Astrocyte (in vitro differentiated cells and primary cell): Measurements from ENCODE around the gene ZC3H4. TPM values are rescaled to one million over a fixed set of nuclear protein-coding genes. Genes with fewer than 3 reads are reported as not detected.

Experiments
- DNase-seq: peaks from one replicate; pipeline ENCODE4 v3.0.0-alpha.2; 2010; ENCODE audit warnings: low read depth
- FAIRE-seq: peaks from 2 replicates; lab custom pipeline; 2011; peaks lifted over from hg19 to GRCh38; lab: Jason Lieb, UNC
- H2AFZ ChIP-seq: 2 replicates; pipeline ENCODE4 v1.6.0; 2012; ENCODE audit warnings: low read depth, low read length, inconsistent platforms
- H3K27ac ChIP-seq: 2 replicates; pipeline ENCODE4 v1.5.1; 2011; ENCODE audit warnings: low read depth, low read length, inconsistent platforms
- H3K27me3 ChIP-seq: 2 replicates; pipeline ENCODE4 v1.6.0; 2011; ENCODE audit warnings: low read length, inconsistent platforms; ENCODE audit not compliant: insufficient read depth
- H3K36me3 ChIP-seq: 2 replicates; pipeline ENCODE4 v1.5.1; 2011; ENCODE audit warnings: low read length, inconsistent platforms; ENCODE audit not compliant: insufficient read depth
- H3K4me1 ChIP-seq: 2 replicates; pipeline ENCODE4 v1.5.1; 2011; ENCODE audit warnings: low read length, inconsistent platforms; ENCODE audit not compliant: insufficient read depth
- H3K4me2 ChIP-seq: 2 replicates; pipeline ENCODE4 v1.6.0; 2012; ENCODE audit warnings: low read length, inconsistent platforms
- H3K4me3 ChIP-seq: 2 replicates; pipeline ENCODE4 v1.5.1; 2011; ENCODE audit warnings: low read depth, mild to moderate bottlenecking, low read length, inconsistent platforms; ENCODE audit not compliant: insufficient read depth
- H3K79me2 ChIP-seq: 2 replicates; pipeline ENCODE4 v1.6.0; 2012; ENCODE audit warnings: mild to moderate bottlenecking, low read length, inconsistent platforms; ENCODE audit not compliant: insufficient read depth
- H3K9ac ChIP-seq: 2 replicates; pipeline ENCODE4 v1.6.0; 2012; ENCODE audit warnings: mild to moderate bottlenecking, low read length, inconsistent platforms
- H3K9me3 ChIP-seq: 2 replicates; pipeline ENCODE4 v1.5.1; 2012; ENCODE audit warnings: low read depth, mild to moderate bottlenecking, low read length, inconsistent platforms; ENCODE audit not compliant: insufficient read depth
- H4K20me1 ChIP-seq: 2 replicates; pipeline ENCODE4 v1.6.0; 2012; ENCODE audit warnings: low read length, inconsistent platforms; ENCODE audit not compliant: insufficient read depth
- H3K27ac Mint-ChIP-seq: one replicate; pipeline ENCODE4 v1.8.0; 2021; ENCODE audit warnings: mild to moderate bottlenecking, mixed read lengths; ENCODE audit not compliant: unreplicated experiment
- H3K27me3 Mint-ChIP-seq: one replicate; pipeline ENCODE4 v1.8.0; 2021; ENCODE audit warnings: low read depth, mixed read lengths; ENCODE audit not compliant: unreplicated experiment
- H3K36me3 Mint-ChIP-seq: one replicate; pipeline ENCODE4 v1.8.0; 2021; ENCODE audit warnings: low read depth, mixed read lengths; ENCODE audit not compliant: unreplicated experiment
- H3K4me1 Mint-ChIP-seq: one replicate; pipeline ENCODE4 v1.8.0; 2021; ENCODE audit warnings: low read depth, mixed read lengths; ENCODE audit not compliant: unreplicated experiment
- H3K4me3 Mint-ChIP-seq: one replicate; pipeline ENCODE4 v1.8.0; 2021; ENCODE audit warnings: mild to moderate bottlenecking, moderate library complexity, mixed read lengths; ENCODE audit not compliant: unreplicated experiment
- H3K9me3 Mint-ChIP-seq: one replicate; pipeline ENCODE4 v1.8.0; 2021; ENCODE audit warnings: mild to moderate bottlenecking, mixed read lengths; ENCODE audit not compliant: unreplicated experiment
- EZH2 ChIP-seq: IDR thresholded peaks from 2 replicates; pipeline ENCODE4 v1.6.1; 2012; ENCODE audit warnings: mild to moderate bottlenecking, low read length, inconsistent platforms; ENCODE audit not compliant: insufficient read depth
- total RNA-seq: library from RNA; stranded (reverse); gene quantifications from 2 replicates; pipeline ENCODE4 v1.2.1, GENCODE V29; 2021
- TF ChIP-seq, protein P1 (sequence below): IDR thresholded peaks from 2 replicates; pipeline ENCODE4 v1.5.1; 2011; ENCODE audit warnings: low read depth, mild to moderate bottlenecking, inconsistent platforms, low read length, moderate library complexity; ENCODE audit not compliant: insufficient read depth

ZC3H4 gene
- total RNA-seq, 1 donor from 2014 or later: 42.3 TPM

DNA sequence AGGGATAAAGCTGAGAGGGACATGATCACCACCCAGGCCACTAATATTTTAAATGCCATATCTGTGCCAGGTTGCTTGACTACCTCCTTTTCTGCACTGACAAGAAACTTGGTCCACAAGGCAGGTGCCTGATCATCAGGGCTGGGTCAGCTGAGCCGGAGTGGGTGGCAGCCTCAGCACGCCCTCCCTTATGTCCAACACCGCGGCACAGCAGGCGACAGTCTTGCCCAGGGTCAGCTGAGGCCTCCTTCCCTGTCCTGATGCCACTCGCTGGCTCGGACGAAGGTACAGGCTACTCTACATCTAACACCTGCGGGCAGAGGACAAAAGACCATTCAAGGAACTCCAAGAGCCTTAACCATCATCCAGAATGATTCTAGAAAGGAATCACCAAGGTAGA, 16.9 kb downstream of the ZC3H4 start:
- no peak for TF ChIP-seq EZH2
- TF ChIP-seq, protein P1, sequence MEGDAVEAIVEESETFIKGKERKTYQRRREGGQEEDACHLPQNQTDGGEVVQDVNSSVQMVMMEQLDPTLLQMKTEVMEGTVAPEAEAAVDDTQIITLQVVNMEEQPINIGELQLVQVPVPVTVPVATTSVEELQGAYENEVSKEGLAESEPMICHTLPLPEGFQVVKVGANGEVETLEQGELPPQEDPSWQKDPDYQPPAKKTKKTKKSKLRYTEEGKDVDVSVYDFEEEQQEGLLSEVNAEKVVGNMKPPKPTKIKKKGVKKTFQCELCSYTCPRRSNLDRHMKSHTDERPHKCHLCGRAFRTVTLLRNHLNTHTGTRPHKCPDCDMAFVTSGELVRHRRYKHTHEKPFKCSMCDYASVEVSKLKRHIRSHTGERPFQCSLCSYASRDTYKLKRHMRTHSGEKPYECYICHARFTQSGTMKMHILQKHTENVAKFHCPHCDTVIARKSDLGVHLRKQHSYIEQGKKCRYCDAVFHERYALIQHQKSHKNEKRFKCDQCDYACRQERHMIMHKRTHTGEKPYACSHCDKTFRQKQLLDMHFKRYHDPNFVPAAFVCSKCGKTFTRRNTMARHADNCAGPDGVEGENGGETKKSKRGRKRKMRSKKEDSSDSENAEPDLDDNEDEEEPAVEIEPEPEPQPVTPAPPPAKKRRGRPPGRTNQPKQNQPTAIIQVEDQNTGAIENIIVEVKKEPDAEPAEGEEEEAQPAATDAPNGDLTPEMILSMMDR: no peak
- Histone ChIP-seq H3K4me1 (peaks cover 31% of the 10 kb centered on the region), H3K36me3 (peaks cover 14% of the 10 kb centered on the region), H3K9ac (no peak overlapping the region), H3K27me3 (no peaks in the 10 kb centered on the region), H3K79me2 (peaks cover 97% of the 10 kb centered on the region), H3K4me2 (no peak overlapping the region), H4K20me1 (peaks cover 68% of the 10 kb centered on the region), H2AFZ (no peak overlapping the region), H3K9me3 (no peaks in the 10 kb centered on the region), H3K4me3 (no peak overlapping the region), H3K27ac (peak overlapping the region; percentile 86)
- DNase-seq (no peak), FAIRE-seq (no peak)
- H3K9me3 Mint-ChIP-seq: no peaks in the 10 kb centered on the region
- H3K4me3 Mint-ChIP-seq: peak overlapping the region; percentile 27
- peaks cover 9% of the 10 kb centered on the region for H3K4me1 Mint-ChIP-seq
- peaks cover 17% of the 10 kb centered on the region for H3K36me3 Mint-ChIP-seq
- no peaks in the 10 kb centered on the region for H3K27me3 Mint-ChIP-seq
- H3K27ac Mint-ChIP-seq: no peak overlapping the region

DNA sequence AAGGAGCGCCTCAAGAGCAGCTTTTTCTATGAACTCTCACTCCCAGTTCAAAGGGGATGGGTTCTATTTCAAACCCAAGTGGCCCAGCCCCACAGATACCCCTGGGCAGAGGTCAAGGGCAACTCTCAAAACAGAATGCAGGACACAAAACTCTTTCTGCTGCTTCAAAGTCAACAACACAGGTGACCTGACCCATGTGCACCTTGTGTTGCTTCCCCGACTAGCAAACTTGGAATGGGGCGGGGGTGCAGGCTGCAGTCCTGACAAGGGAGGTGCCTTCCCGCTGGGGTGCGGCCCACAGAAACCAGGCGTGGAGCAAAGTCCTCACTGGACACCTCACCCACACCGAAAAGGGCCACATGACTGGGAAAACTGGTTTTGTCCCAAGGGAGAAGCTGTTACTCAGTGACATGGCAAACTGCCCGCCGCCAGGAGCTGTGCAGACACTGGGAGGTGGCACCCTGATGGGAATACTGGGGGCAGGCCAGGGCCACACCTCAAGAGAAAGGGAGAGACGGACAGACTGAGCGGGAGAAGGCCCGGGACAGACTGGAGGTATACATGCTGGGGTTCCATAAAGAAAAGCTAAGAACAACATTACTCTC, 17.4 kb downstream of the ZC3H4 start:
- peaks cover 93% of the 10 kb centered on the region for H3K79me2 ChIP-seq
- no peaks in the 10 kb centered on the region for H3K27me3 ChIP-seq
- Mint-ChIP-seq H3K9me3 (no peaks in the 10 kb centered on the region), H3K27ac (no peak overlapping the region), H3K4me1 (peaks cover 9% of the 10 kb centered on the region), H3K27me3 (no peaks in the 10 kb centered on the region), H3K36me3 (peaks cover 17% of the 10 kb centered on the region), H3K4me3 (no peak overlapping the region)
- peaks cover 31% of the 10 kb centered on the region for H3K4me1 ChIP-seq
- no peak overlapping the region for H2AFZ ChIP-seq
- DNase-seq (no peak), FAIRE-seq (no peak)
- TF ChIP-seq, protein P1: no peak
- no peak for TF ChIP-seq EZH2
- peak overlapping the region; percentile 65 for H3K9ac ChIP-seq
- H3K9me3 ChIP-seq: no peaks in the 10 kb centered on the region
- H4K20me1 ChIP-seq: peaks cover 67% of the 10 kb centered on the region
- peak overlapping the region; percentile 86 for H3K27ac ChIP-seq
- H3K4me3 ChIP-seq: no peak overlapping the region
- H3K36me3 ChIP-seq: peaks cover 14% of the 10 kb centered on the region
- H3K4me2 ChIP-seq: peak overlapping the region; percentile 25

DNA sequence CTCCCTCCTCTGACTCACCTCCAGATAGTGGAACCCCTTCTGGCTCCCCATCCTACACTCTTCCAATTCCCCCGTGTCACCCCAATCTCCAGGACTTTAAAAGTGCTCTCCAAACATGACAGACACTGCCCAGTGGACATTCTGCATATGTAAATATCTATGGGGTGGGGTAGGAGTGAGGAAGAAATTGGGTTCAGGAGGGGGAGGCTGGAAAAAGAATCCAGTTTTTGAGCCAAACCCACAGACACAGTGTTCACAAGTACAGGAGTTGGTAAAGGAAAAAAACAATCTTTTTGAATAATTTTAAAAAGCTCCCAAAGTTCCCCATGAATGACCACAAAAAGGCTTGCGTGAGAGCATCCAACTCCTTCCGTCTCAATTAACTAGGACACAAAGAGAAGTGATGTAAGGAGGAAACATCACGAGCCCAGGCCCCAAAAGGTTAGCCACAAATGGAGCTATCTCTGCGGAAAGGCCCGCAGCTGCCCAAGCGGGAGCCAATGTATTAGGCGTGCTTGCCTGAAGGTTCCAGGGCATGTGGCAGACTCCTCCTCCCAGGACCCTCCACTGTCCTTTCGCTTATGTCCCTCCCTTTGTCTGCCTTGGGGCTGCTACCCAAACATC, 18.0 kb downstream of the ZC3H4 start:
- Histone ChIP-seq H3K36me3 (peaks cover 16% of the 10 kb centered on the region), H4K20me1 (peaks cover 64% of the 10 kb centered on the region), H3K4me1 (peaks cover 31% of the 10 kb centered on the region), H2AFZ (no peak overlapping the region), H3K27me3 (no peaks in the 10 kb centered on the region), H3K79me2 (peaks cover 87% of the 10 kb centered on the region), H3K4me3 (no peak overlapping the region), H3K27ac (peak overlapping the region; percentile 86), H3K9me3 (no peaks in the 10 kb centered on the region), H3K4me2 (peak overlapping the region; percentile 25), H3K9ac (peak overlapping the region; percentile 72)
- Mint-ChIP-seq H3K4me3 (no peak overlapping the region), H3K9me3 (no peaks in the 10 kb centered on the region), H3K36me3 (peaks cover 22% of the 10 kb centered on the region), H3K27me3 (no peaks in the 10 kb centered on the region), H3K4me1 (peaks cover 9% of the 10 kb centered on the region), H3K27ac (no peak overlapping the region)
- FAIRE-seq (no peak), DNase-seq (peak; percentile 86)
- TF ChIP-seq, protein P1: no peak
- no peak for TF ChIP-seq EZH2
